ENCODE measurements around the gene RTKN2.

GRCh38 chr10:62270020-62270419 lies 1.4 kb upstream of the RTKN2 start:
- no peak for TF ChIP-seq CTCF (IDR thresholded peaks at IDR 0.05)
- no peak for TF ChIP-seq EP300 (IDR thresholded peaks at IDR 0.05)
